Stimulated activated CD8-positive, alpha-beta memory T cell treated with anti-CD3 and anti-CD28 coated beads, Interleukin-4, amount 100 ng/mL, for 1 hour (primary cell): ENCODE measurements around the gene CDK1.

Experiments used
- DNase-seq, 2 donors: peaks; one replicate each; pipeline ENCODE4 v3.0.0-alpha.2; 2020; ENCODE audit warnings: low read depth in 2 of 2, low spot score in 1 of 2

CDK1 gene

GRCh38 chr10:60778214-60778970 lies at the start of gene CDK1:
Gene CDK1, plus strand, starts transcription at chr10:60778478. Its CDS starts 1,688 bp downstream, at chr10:60780166.
- peak; percentile 71 to 88 for DNase-seq

GRCh38 chr10:60729106-60729505 lies 49.2 kb upstream of the CDK1 start:
- no peak for DNase-seq

- DNase-seq: no peak
Measured at GRCh38 chr10:60731134-60731885, 47.0 kb upstream of the CDK1 start.

- DNase-seq: no peak
Measured at GRCh38 chr10:60732198-60732806, 46.0 kb upstream of the CDK1 start.

- no peak for DNase-seq
Measured at GRCh38 chr10:60732807-60733516, 45.3 kb upstream of the CDK1 start.

GRCh38 chr10:60733517-60733822 lies 44.8 kb upstream of the CDK1 start:
- no peak for DNase-seq

- DNase-seq: no peak
Measured at GRCh38 chr10:60733826-60734225, 44.5 kb upstream of the CDK1 start.

- no peak for DNase-seq
Measured at GRCh38 chr10:60734226-60734625, 44.1 kb upstream of the CDK1 start.

GRCh38 chr10:60735244-60735643 lies 43.0 kb upstream of the CDK1 start:
- no peak for DNase-seq

- no peak for DNase-seq
Measured at GRCh38 chr10:60737242-60737641, 41.0 kb upstream of the CDK1 start.

- DNase-seq: no peak
Measured at GRCh38 chr10:60739558-60739957, 38.7 kb upstream of the CDK1 start.

GRCh38 chr10:60742512-60742911 lies 35.8 kb upstream of the CDK1 start:
- DNase-seq: no peak

- DNase-seq: no peak
Measured at GRCh38 chr10:60747817-60748469, 30.3 kb upstream of the CDK1 start.

- no peak for DNase-seq
Measured at GRCh38 chr10:60753152-60753551, 25.1 kb upstream of the CDK1 start.

- no peak for DNase-seq
Measured at GRCh38 chr10:60753817-60754216, 24.5 kb upstream of the CDK1 start.

- no peak for DNase-seq
Measured at GRCh38 chr10:60757420-60757895, 20.8 kb upstream of the CDK1 start.

- DNase-seq: no peak
Measured at GRCh38 chr10:60759181-60759580, 19.1 kb upstream of the CDK1 start.

- no peak for DNase-seq
Measured at GRCh38 chr10:60760711-60761210, 17.5 kb upstream of the CDK1 start.

GRCh38 chr10:60762554-60762953 lies 15.7 kb upstream of the CDK1 start:
- DNase-seq: no peak

- no peak for DNase-seq
Measured at GRCh38 chr10:60767424-60767823, 10.9 kb upstream of the CDK1 start.

- DNase-seq: no peak
Measured at GRCh38 chr10:60769406-60769805, 8.9 kb upstream of the CDK1 start.
